IMR-90 (cell line): Measurements from ENCODE around the gene TMEM135.

Source experiments
- CEBPB ChIP-seq: IDR thresholded peaks from 2 replicates; pipeline ENCODE4 v1.6.1; 2012; ENCODE audit warnings: low read depth, low read length, improper control_type of control experiment
- CTCF ChIP-seq: conservative IDR thresholded peaks from 2 replicates; pipeline ENCODE4 v1.5.1; 2012; ENCODE audit warnings: mild to moderate bottlenecking, low read depth, low read length, improper control_type of control experiment
- POLR2A ChIP-seq: IDR thresholded peaks from 2 replicates; pipeline ENCODE4 v1.6.1; 2012; ENCODE audit warnings: mild to moderate bottlenecking, low read depth, low read length
- RFX5 ChIP-seq: IDR thresholded peaks from 2 replicates; pipeline ENCODE4 v1.8.0; 2012; ENCODE audit warnings: low read depth, mild to moderate bottlenecking, low read length, moderate library complexity
- USF2 ChIP-seq: fragments of 150-350 bp; IDR thresholded peaks from 2 replicates; pipeline ENCODE4 v1.6.1; 2017; ENCODE audit warnings: mild to moderate bottlenecking, antibody characterized with exemption, low read length, low read depth

GRCh38 chr11:87039371-87039770 lies 1.6 kb downstream of the TMEM135 start:
- no peak for TF ChIP-seq CTCF
- peak; percentile 78 for TF ChIP-seq CEBPB
- TF ChIP-seq POLR2A = no peak
- TF ChIP-seq USF2 = no peak
- TF ChIP-seq RFX5 = no peak
